GM12801 (cell line): ENCODE data around the gene MT2A.

Experiments
- TF ChIP-seq, protein P1 (sequence below): IDR thresholded peaks from one replicate; pipeline ENCODE4 v1.5.1; 2011; ENCODE audit warnings: control low read depth; ENCODE audit not compliant: insufficient read length; ENCODE audit errors: extremely low read depth

The MT2A gene

DNA sequence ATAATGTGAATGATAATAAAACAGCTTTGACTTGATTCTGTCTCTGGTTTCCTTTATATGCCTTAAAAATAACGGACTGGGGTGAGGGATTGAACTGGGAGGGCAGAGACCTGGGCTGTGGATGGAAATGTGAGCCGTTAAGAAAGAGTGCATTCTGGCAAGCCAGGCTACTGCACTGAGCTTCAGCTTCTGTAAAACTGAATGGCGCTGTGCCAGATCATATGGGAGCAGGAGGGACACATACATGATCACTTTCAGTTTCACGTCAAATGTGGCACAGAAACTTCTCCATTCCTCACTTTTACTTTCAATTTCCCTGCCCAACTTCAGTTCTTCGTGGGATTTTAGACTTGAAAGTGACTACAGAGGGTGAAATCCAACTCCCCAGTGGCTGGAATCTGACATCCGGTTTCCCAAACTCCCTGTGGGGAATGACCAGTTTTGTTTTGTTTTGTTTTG, 1.1 kb downstream of the MT2A start:
- TF ChIP-seq, protein P1, sequence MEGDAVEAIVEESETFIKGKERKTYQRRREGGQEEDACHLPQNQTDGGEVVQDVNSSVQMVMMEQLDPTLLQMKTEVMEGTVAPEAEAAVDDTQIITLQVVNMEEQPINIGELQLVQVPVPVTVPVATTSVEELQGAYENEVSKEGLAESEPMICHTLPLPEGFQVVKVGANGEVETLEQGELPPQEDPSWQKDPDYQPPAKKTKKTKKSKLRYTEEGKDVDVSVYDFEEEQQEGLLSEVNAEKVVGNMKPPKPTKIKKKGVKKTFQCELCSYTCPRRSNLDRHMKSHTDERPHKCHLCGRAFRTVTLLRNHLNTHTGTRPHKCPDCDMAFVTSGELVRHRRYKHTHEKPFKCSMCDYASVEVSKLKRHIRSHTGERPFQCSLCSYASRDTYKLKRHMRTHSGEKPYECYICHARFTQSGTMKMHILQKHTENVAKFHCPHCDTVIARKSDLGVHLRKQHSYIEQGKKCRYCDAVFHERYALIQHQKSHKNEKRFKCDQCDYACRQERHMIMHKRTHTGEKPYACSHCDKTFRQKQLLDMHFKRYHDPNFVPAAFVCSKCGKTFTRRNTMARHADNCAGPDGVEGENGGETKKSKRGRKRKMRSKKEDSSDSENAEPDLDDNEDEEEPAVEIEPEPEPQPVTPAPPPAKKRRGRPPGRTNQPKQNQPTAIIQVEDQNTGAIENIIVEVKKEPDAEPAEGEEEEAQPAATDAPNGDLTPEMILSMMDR = no peak

DNA sequence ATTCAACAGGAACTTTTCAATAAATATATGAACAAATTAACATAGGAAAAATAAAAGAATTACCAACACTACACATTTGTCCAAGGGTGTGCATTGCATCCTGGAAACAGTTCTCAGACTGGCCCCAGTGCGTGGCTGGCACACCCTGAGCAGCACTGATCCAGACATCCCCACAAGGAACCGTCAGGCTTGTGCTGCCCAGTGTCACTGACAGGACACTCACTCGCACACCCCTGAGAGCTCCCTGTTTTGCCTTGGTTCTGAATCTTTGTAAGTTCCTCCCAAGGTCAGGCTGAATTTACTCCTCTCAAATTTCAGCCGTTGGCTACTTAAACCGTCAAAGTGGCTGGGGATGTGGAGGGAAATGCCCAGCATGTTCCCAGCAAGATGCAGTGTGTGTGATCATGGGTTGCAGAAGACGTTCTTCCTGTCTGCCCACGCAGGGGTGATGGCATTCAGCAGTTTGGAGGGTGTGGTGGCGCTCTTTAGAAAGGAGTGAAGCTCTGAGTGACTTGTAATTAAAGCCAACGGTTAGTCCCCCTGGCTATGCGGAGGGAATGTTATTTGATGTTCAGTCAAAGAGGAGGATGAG, 1.7 kb downstream of the MT2A start:
- TF ChIP-seq, protein P1 = no peak

DNA sequence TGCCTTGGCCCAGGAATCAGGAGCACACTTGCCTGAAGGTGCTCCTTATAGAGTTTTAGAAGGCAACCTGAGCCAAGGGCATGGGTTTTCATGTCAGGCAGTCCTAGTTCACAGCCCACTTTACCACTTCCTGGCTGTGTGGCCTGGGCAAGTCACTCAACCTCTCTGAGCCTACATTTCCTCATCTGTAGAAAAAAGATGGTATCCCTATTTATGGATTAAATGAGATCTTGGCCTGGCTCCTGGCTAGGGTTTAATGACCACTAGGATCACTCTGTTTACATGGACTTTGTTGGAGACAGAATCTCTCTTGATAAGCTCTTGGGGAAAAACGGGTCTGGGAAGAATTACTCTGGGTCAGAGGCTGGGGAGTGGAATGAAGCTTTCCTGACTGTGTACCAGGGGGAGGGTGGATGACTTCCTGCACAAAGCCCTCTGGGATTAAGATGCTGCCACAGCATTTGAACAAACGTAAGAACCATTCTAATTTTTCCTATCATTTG, 2.3 kb downstream of the MT2A start:
- TF ChIP-seq, protein P1 = no peak

DNA sequence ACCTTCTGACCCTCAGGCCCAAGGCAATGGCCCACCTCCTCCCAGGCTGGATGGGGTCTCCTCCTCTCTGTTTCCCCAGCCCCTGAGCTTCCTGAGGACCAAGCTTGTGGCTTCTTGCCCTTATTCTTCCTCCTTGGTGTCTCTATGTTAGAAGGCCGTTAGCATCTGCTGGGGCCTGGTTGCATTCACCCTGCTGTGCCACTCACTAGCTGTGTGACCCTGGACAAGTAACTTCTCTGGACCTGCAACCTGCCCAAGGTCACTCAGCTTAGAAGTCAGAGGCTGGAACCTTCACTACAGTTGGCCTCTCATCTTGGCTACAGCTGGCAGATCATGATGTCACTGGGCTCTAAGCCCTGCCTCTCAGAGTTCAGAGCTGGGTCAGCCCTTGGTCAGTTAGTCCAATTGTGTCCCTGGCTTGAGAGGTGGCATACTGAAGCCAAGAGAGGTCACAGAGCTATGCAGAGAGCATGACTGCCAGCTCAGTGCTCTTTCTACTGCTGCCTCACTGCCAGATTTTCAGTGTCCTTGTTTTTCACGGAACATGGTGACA, 3.0 kb downstream of the MT2A start:
- TF ChIP-seq, protein P1 = no peak

DNA sequence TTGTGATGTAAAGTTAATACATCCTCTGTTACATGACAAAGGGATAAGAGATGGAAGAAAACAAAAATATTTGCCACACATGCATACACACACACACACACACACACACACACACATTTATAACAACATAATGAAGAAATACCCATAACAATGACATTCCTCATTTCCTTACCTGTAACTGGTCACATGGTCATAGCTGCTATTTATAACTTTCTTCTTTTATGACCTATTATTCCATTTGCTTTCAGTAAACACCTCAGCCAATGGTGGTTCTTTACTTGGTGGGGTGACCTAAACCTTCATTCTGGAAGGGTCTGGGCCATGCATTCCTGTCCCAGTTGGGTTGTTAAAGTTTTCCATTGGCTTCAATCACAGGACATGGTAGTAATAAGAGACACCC, 5.3 kb downstream of the MT2A start:
- TF ChIP-seq, protein P1 = no peak

DNA sequence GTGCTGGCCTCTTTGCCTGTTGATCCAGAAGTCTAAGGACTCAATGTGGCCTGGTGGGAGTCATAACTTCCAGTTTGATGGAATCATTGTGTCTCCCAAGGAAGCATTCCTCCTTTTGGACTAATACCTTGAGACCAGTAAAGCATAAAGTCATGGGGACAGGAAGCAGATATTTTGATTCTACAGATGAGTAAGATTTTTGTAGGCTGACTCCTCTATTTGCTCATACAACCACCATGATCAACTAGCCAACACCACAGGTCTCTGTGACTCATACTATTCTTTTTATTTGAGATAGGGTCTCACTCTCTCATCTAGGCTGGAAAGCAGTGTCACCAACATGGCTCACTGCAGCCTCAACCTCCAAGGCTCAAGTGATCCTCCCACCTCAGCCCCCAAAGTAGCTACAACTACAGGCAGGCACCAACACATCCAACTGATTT, 6.2 kb downstream of the MT2A start:
- TF ChIP-seq, protein P1 = no peak

DNA sequence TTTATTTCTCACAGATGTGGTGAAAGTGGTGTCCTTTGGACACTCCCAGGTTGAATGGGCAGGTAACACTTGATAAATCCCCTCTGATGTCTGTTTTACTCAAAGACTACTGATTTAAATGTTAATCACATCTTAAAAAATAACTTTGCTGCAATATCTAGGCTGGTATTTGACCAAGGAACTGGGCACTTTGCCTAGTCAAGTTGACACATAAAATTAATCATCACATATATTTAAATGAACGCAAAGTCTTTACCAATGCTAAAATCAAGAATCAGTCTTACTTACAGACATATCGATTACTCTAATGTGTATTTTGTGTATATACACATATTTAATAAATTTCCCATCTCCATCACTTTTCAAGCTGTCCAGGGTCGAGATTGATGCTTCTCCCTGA, 7.0 kb downstream of the MT2A start:
- TF ChIP-seq, protein P1 = no peak
